GM19023 (cell line): ENCODE results near the gene YWHAB.

Experiments
- ATAC-seq: cut with Tn5 transposase; IDR thresholded peaks from one replicate; pipeline ENCODE4 v1.9.1; 2021; ENCODE audit warnings: mild to moderate bottlenecking, moderate library complexity; ENCODE audit not compliant: unreplicated experiment

The YWHAB gene

DNA sequence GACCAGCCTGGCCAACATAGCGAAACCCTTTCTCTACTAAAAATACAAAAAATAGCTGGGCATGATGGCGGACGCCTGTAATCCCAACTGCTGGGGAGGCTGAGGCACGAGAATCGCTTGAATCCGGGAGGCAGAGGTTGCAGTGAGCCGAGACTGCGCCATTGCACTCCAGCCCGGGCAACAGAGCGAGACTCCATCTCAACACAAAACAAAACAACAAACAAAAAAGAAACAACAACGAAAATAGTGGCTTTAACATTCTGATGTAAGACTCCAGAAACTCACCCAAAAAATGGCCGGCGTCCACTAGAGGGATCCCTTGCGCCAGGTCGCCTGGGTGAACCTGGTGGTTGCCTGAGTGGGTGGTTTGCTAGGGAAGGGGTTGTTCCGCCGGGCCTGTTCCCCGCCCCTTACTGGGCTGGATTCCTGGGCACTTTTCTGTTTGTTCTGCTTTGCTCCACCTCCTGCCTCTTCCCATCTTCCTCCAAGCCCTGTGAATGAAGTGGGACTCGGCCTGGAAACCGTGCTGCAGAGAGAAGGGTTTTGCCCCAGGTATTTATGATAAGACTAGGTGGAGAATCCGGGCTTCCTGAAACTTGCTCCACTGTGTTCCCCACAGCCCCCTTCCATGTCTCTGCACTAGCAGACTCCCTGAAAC, 25.9 kb downstream of the YWHAB start:
- no peak for ATAC-seq

DNA sequence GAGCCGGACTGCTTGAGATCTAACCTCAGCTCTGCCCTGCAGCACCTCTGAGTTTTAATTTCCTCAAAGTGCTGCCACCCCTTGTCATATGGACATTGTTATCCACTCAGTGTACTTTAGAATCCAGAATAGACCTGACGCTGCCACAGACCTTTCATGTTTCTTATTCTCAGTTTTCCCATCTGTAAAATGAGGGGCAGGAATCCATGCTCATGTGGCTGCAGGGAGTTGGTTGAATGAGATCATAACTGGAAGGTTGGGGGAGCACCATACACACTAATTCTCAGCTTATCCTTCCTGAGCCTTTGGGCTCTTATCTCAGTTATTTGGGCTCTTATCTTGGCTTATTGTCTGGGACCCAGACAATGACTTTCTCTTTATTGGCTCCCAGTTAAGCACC, 26.7 kb downstream of the YWHAB start:
- no peak for ATAC-seq

DNA sequence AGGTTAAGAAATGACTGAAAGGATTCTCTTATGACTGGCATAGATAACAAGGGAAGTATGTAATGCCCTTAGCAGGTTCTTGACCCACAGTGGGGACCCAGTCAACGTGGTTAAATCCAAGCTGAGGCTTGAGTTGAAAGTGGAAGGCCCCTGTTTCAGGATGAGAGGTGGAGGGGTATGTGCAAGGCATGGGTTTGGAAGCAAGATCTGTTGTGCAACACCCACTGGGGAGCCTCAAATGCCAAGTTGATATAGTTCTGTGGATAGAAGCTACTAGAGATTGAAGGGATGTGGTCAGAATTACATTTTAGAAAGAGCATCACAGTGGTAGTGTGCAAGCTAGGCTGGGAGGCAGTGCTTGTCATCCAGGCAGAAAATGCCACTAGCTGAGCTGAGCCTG, 29.4 kb downstream of the YWHAB start:
- ATAC-seq = no peak

DNA sequence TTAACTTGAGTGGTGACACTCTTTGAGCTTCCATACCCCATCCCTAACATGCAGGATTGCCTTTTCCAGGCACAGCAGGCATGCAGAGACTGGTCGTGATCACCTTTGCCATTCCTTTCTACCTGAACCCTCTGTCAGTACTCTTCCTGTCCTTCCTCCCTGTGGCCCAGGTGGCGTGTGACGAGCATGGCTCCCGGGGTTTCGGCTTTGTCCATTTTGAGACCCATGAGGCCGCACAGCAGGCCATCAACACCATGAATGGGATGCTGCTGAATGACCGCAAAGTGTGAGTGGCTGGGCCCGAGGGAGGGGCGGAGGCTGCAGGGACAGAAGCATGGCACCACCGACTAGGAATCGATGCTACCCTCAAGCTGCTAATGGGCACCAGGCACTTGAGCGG, 31.1 kb downstream of the YWHAB start:
- ATAC-seq = no peak

DNA sequence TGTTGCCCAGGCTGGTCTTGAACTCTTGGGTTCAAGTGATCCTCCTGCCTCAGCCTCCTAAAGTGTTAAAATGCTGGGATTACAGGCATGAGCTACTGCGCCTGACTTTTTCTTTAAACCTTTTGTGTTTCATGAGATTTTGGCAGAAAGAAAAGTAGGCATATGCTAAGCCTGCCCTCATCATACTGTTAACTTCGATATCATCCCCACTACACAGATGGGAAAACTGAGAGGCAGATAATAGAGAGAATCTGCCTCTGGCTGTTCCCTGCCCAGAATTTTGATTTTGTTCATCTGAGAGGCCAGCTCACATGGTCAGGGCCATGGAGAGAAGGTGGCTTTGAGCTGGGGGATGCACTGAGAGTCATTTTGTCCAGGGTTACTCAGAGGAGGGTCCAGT, 31.9 kb downstream of the YWHAB start:
- ATAC-seq = no peak

DNA sequence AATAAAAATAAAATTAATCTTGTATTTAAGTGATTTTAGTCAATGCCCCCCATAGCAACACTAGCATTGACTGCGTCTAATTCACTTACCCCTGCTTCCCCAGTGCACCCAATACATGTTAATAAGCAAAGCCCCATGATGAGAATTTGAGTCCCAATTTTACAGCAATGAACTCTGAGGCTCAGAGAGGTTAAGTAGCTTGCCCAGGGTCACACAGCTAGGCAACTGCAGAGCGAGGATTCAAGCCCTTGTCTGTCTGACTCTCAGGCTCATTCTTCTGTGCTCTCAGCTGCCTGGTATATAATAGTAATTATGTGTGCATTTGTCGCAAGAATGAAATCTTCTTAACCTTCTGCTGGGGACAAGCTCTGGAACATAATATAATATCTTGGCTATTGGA, 32.8 kb downstream of the YWHAB start:
- ATAC-seq = no peak

DNA sequence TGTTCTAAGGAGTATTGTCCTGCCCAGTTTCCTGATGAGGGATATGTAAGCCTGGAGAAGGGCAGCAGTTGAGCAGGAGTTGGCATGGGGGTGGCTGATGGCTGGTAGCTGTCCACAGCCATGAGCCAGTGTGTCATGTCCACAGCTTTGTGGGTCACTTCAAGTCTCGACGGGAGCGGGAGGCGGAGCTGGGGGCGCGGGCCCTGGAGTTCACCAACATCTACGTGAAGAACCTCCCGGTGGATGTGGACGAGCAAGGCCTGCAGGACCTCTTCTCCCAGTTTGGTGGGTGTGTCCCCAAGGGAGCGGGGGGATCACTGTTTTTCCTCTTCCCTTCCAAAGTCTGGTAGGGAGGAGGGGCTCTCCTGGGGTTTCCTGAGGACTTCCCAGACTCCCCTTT, 33.3 kb downstream of the YWHAB start:
- no peak for ATAC-seq

DNA sequence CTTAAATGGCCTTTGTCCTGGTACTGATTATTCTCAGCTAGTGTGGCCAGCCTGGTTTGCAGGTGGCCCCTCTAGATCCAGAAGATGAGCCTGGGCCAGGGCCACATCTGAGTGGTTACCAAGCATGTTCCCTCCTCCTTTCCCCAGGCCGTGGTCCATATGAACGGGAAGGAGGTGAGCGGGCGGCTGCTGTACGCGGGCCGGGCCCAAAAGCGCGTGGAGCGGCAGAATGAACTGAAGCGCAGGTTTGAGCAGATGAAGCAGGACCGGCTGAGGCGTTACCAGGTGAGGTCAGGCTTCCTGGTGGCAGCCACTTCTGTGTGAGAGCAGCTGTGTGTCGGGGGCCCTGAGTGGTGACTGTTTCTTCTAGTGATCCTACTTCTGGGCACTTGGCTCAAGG, 35.9 kb downstream of the YWHAB start:
- ATAC-seq = no peak

DNA sequence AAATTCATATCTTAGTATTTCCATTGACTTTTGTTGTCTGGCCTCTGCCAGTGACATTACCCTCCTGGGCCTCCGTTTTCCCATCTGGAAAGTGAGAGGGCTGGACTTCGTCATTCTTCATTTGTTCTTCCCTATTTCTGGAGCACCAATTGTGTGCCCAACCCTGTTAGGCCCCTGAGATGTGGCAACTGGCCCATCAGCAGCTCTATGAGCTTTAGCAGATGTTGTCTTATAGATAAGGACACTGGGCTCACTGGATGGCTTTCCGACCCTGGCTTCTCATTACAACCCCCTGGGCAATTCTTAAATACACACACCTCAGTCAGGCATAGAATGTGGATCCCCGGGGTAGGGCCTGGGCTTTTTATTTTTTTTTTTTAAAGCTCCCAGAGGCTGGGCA, 39.0 kb downstream of the YWHAB start:
- no peak for ATAC-seq

DNA sequence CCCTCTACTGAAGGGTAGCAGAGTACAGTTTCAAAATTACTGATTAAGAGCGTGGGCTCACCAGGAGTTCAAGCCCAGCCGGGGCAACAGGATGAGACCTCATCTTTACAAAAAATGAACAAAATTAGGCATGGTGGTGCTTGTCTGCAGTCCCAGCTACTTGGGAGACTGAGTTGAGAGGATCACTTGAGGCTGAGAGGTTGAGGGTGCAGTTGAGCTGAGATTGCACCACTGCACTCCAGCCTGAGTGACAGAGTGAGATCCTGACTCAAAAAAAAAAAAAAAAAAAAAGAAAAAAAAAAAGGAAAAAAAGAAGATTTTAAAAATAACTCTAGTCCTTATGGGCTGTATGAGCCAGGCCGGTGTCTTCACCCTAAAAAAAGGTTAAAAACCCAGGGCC, 43.1 kb downstream of the YWHAB start:
- ATAC-seq = no peak

DNA sequence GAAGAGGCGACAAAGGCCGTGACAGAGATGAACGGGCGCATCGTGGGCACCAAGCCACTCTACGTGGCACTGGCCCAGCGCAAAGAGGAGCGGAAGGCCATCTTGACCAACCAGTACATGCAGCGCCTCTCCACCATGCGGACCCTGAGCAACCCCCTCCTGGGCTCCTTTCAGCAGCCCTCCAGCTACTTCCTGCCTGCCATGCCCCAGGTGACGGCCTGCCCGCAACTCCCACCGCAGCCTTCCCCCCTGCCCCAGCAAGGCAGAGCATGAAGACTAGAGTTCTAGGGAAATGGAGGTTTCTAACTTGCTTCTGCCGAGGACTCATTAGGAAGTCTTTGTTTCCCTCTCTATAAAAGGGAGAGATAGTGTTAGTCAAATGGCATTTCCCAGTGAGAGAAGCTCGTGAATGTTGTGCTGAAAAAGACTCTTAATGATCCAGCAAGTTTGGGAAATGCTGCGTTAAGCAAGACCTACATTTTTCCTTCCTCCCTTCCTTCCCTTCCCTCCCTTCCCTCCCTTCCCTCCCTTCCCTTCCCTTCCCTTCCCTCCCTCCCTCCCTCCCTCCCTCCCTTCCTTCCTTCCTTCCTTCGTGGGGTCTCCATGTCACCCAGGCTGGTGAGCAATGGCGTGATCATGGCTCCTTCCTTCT, 45.1 kb downstream of the YWHAB start:
- no peak for ATAC-seq

DNA sequence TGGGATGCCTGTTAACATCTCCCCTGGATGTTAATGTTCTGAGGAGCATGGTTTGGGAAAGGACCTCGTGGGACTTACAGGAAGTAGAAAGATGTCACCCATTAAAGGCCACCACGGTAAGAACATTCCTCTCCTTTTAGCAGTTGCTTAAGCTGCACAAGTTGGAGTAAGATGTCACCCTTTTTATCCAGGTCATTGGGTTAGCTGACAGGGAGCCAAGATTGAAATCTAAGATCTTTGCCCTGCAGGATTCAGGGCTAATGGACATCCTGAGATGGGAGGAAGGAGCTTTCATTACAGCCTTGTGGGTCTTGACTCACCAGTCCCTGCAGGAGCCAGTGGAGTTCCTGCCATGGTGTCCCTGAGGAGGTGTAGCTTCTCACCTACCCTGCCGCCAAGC, 46.4 kb downstream of the YWHAB start:
- no peak for ATAC-seq

DNA sequence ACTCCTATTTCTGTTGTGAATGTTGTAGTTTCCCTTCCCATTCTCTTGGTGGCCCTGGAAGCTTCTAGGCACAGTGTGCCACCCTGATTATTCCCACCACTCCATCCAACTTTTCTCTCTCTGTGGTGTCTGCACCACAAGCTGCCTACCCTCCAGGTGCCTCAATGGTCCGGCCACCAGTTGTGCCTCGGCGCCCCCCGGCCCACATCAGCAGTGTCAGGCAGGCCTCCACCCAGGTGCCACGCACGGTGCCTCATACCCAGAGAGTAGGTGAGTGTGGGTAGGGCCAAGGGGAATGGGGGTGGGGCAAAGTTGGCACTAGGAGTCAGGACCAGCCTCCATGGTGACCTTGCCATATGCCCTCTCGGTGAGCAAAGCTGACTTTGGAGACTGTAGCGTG, 47.4 kb downstream of the YWHAB start:
- no peak for ATAC-seq

DNA sequence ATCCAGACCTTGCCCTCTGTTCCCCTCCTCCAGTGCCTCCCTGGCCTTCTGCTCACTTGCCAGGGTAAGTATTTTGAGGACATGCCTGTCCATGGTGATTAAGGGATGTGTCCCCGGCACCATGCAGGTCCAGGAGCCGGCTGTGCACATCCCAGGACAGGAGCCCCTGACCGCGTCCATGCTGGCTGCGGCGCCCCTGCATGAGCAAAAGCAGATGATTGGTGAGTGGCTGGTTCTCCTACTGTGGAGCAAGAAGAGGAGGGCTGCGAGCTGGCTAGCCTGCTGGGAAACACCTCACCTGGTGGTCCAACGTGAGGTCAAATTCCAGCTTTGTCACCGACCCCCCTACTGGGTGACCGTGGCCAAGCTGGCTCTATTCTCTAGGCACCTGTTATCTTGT, 51.0 kb downstream of the YWHAB start:
- no peak for ATAC-seq

DNA sequence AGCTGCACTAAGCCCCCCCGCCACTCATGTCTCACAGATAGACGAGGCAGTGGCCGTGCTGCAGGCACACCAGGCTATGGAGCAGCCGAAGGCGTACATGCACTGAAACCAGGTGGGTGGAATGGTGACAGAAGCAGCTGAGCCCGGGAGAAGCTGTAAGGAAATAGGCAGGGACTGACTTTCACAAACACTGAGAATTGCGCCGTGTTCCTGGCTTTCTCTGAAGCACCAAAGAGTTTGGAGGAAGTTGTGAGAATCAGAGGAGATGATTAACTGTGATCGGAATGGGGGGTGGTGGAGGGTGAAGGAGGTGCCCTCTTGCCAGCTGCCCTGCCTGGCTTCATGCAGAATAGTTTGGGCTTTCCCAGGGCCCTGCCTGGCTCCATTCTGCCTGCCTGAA, 53.1 kb downstream of the YWHAB start:
- ATAC-seq = no peak

DNA sequence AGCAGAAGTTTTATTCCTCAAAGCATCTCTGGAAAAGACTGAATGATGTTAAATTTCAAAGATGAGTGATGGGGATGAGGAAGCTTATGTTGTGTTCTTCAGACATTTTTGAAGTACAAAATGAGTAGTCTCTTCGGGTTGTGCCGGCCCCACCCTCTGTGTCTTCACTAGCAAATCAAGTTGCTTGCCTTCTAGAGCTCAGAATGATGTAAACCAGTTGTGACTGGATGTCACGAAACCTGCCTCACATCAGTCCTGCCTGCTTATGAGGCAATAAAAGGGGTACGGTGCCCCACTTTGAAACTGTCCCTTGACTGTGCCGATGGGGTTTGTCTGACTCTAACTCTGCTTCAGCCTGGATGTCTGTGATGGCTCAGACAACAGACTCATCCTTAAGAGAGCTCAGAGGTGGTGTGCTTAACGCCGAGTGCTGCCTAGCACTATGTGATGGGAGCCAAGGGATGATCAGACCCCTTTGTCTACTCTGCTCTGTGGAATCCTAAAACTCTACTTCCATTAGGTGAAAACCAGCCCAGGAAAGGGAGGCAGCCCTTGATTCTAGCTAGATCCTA, 55.7 kb downstream of the YWHAB start:
- no peak for ATAC-seq

DNA sequence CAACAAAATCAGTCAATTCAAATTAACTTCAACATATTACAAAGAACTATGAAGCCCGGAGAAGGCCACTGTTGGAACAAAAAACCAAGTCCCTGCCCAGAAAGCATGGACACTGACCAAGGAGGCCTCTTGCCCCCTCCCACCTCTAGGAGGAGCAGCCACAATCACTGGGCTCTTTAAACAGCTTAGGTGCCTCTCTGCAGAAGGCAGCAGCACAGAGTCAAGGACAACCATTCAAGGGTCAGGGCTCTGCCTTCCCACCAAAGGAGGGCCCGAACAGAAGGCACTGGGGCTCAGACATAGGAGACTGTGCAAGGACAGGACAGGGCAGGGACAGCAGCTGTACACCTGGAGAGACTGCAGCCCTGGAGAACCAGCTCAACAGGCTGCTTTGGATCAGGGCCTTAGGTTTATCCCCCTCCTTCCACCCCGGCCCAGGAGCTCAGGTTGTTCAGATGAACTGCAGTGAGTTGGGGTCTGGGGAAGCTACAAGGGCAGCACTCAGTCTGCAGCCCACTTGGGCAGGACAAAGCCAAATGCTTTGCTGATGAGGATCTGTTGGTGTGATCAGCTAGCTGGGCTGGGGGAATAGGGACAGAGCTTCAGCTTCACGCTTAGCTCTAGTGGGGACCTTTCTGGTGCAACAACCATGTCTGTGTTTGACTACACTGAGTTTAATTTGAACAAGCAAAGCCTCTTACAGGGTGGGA, 56.9 kb downstream of the YWHAB start:
- no peak for ATAC-seq

DNA sequence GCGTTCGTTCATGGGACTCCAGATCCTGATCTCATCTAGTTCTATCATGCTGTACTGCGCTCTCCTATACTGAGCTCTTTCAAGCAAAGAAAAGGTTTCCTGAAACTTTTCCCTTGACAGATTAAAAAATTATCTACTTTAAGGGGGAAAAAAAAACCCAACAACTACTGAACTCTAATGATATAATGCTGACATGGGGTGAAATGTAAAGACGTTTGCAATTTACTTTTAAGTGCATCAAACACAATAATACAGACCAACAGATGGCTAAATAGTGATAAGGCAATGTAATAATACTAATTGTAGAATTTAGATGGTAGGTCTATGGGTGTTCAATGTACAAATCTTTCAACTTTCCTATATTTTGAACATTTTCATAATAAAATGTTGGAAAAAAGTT, 58.3 kb downstream of the YWHAB start:
- no peak for ATAC-seq

DNA sequence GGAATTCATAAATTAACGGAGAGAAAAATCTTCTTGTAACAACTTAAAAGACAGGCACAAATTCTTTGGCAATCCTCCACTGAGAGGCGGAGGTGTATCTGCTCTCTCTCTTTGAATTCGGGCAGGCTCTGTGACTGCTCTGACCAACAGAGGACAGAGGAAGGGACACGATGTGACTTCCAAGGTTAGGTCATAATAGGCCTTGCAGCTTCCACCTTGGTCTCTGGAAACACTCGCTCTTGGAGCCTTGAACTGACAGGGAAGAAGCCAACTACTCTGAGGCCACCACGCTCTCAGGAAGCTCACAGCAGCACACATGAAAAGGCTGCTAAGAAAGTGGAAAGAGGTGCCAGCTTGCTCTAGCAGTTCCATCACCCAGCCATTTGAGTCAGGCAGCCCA, 59.8 kb downstream of the YWHAB start:
- ATAC-seq = no peak

DNA sequence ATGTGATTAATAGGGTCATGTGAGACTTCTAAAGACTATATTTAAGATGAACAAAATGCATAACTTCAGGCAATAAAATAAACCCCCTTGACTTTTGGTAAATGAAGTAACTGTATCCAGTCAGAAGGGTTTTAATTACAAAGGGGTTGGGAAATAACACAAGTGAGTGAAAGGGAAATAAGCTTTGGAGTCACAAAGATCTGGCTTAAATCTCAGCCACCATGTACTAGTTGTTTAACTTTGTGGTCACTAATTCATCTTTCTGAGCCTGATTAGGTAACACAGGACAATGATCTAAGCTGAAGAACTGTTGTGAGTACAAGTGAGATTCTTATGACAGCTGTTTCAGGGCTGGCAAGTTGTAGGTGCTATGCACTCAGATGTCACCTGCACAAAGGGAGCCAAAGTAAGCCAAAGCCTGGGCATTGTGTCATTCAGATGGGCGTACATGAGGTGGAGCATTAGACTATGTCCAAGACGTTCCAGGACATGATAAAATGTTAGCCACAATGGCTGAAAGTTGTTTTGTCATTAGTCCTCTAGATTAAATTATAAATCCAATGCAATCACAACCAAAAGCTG, 60.9 kb downstream of the YWHAB start:
- no peak for ATAC-seq

DNA sequence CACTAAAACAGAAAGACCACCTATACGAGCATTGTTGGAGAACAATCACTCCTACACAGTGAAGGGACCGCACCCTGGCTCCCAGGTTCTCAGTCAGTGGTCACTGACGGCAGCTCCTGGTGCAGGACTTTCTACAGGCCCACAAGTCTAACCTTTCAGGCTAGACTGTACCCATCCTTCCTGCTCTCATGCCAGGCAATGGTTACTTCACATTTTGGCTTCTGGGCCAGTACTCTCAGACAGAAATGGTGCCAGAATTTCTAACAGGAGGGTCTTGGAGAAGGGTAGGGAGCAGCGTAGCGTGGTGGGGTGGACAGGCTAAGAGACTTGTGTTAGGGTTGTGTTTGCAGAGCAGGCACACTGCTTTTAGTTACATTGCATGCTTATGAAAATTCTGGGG, 62.6 kb downstream of the YWHAB start:
- no peak for ATAC-seq

DNA sequence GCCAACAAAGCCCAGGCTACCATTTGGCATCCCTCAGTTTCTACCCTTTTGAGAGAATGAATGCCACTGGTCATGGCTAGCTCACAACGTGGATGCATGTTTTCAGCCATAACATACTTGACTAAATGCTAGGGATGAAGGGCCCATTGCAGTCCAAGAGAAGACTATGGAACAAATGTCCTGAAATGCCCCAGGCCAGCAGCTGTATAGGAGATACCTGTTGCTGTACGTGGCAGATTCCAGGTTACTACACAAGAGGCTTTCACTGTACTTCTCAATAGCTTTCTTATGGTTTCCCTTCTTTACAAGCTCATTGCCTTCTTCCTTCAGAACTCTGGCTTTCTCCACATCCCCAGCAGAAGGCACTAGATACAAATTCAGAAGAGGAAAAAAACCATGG, 63.0 kb downstream of the YWHAB start:
- no peak for ATAC-seq
